SK-N-SH (cell line): Measurements from ENCODE around the gene KRT24. TPM values are rescaled to one million over a fixed set of nuclear protein-coding genes. Genes with fewer than 3 reads are reported as not detected.

Experiments
- CTCF ChIA-PET: fragments of 300-600, 350-600 bp; formaldehyde crosslinking; extraction: SDS; loops from one replicate; lab custom pipeline; 2021; lab: Yijun Ruan, JAX
- POLR2A ChIA-PET: fragments of 350-600 bp; sonication (Branson Sonifier 250); formaldehyde crosslinking; extraction: SDS; loops from one replicate; lab custom pipeline; 2020; ENCODE audit warnings: antibody characterized with exemption, inconsistent platforms; lab: Yijun Ruan, JAX
- DNase-seq: peaks from one replicate; pipeline ENCODE4 v3.0.0; 2012
- H2AFZ ChIP-seq: fragments of 200-600 bp; sonication (generic); 2 replicates; pipeline ENCODE4 v1.8.1; 2016; ENCODE audit warnings: antibody characterized with exemption, mild to moderate bottlenecking, low read depth
- H3F3A ChIP-seq: fragments of 200-600 bp; sonication (generic); replicated peaks from 2 replicates; pipeline ENCODE3; 2016; ENCODE audit warnings: antibody characterized with exemption, mild to moderate bottlenecking; ENCODE audit not compliant: insufficient read depth
- H3K27ac ChIP-seq, 2 experiments: fragments of 200-500 bp in 1 of 2; fragments of 200-600 bp in 1 of 2; sonication (Bioruptor generic) in 1 of 2; sonication (generic), shearing (Covaris generic) in 1 of 2; 2 replicates each; pipeline versions ENCODE4 v1.5.1 to v1.6.1; 2014 to 2016; ENCODE audit warnings: low read depth in 2 of 2, inconsistent platforms in 1 of 2, low read length in 1 of 2, mild to moderate bottlenecking in 1 of 2, mixed read lengths in 1 of 2
- H3K27me3 ChIP-seq: fragments of 200-600 bp; sonication (generic), shearing (Covaris generic); 2 replicates; pipeline ENCODE4 v1.6.1; 2016; ENCODE audit warnings: mixed run types; ENCODE audit not compliant: insufficient read depth
- H3K36me3 ChIP-seq, 2 experiments: fragments of 200-500 bp in 1 of 2; fragments of 200-600 bp in 1 of 2; sonication (Bioruptor generic) in 1 of 2; sonication (generic) in 1 of 2; replicated peaks in 1 of 2; 2 replicates each; pipeline versions ENCODE3 to v1.5.1; 2014 to 2016; ENCODE audit warnings: low read length in 1 of 2, mild to moderate bottlenecking in 1 of 2; ENCODE audit not compliant: insufficient read depth in 2 of 2, control insufficient read depth in 1 of 2
- H3K4me1 ChIP-seq, 2 experiments: fragments of 200-500 bp in 1 of 2; fragments of 200-600 bp in 1 of 2; sonication (Bioruptor generic) in 1 of 2; sonication (generic), shearing (Covaris generic) in 1 of 2; 2 replicates each; pipeline versions ENCODE4 v1.5.1 to v1.6.1; 2014 to 2016; ENCODE audit warnings: low read depth in 1 of 2, low read length in 1 of 2, mixed run types in 1 of 2; ENCODE audit not compliant: insufficient read depth in 2 of 2, control insufficient read depth in 1 of 2
- H3K4me2 ChIP-seq: fragments of 200-600 bp; sonication (generic), shearing (Covaris generic); 2 replicates; pipeline ENCODE4 v1.6.1; 2017; ENCODE audit warnings: mixed run types
- H3K4me3 ChIP-seq, 2 experiments: fragments of 200-500 bp in 1 of 2; fragments of 200-600 bp in 1 of 2; sonication (Bioruptor generic) in 1 of 2; sonication (generic), shearing (Covaris generic) in 1 of 2; 2 replicates each; pipeline versions ENCODE4 v1.5.1 to v1.8.1; 2014 to 2016; ENCODE audit warnings: low read depth in 2 of 2, inconsistent platforms in 1 of 2, low read length in 1 of 2, mild to moderate bottlenecking in 1 of 2, mixed read lengths in 1 of 2, moderate library complexity in 1 of 2
- H3K79me2 ChIP-seq: fragments of 200-600 bp; sonication (generic); 2 replicates; pipeline ENCODE4 v1.8.1; 2017; ENCODE audit warnings: mild to moderate bottlenecking; ENCODE audit not compliant: insufficient read depth
- H3K9ac ChIP-seq: fragments of 200-600 bp; sonication (generic); 2 replicates; pipeline ENCODE4 v1.6.1; 2017; ENCODE audit warnings: mixed run types
- H3K9me2 ChIP-seq: fragments of 200-600 bp; sonication (generic); 2 replicates; pipeline ENCODE4 v1.6.1; 2017; ENCODE audit warnings: mixed run types
- H3K9me3 ChIP-seq: fragments of 200-600 bp; sonication (generic); 2 replicates; pipeline ENCODE4 v1.6.1; 2017; ENCODE audit warnings: mixed run types, mild to moderate bottlenecking, moderate library complexity
- H4K20me1 ChIP-seq: fragments of 200-600 bp; sonication (generic); 2 replicates; pipeline ENCODE4 v1.6.1; 2017; ENCODE audit warnings: mild to moderate bottlenecking, mixed run types; ENCODE audit not compliant: insufficient read depth
- CHD2 ChIP-seq: fragments of 150-350 bp; IDR thresholded peaks from 2 replicates; pipeline ENCODE4 v1.6.1; 2018; ENCODE audit warnings: low read length; ENCODE audit not compliant: partially characterized antibody
- ELF1 ChIP-seq: IDR thresholded peaks from 2 replicates; pipeline ENCODE4 v1.4.0; 2012
- EP300 ChIP-seq, 2 experiments: IDR thresholded peaks; 2 replicates each; pipeline versions ENCODE4 v1.4.0 to v1.6.1; 2012; ENCODE audit warnings: borderline replicate concordance in 1 of 2, low read depth in 1 of 2, low read length in 1 of 2
- FOXM1 ChIP-seq: IDR thresholded peaks from 2 replicates; pipeline ENCODE4 v1.4.0; 2012; ENCODE audit warnings: low read depth, mild to moderate bottlenecking
- GABPA ChIP-seq: IDR thresholded peaks from 2 replicates; pipeline ENCODE4 v1.4.0; 2012; ENCODE audit warnings: low read depth, mild to moderate bottlenecking
- GATA2 ChIP-seq: sonication (generic); formaldehyde crosslinking; IDR thresholded peaks from 2 replicates; pipeline ENCODE4 v1.5.0; 2020; ENCODE audit warnings: mild to moderate bottlenecking, missing genetic modification reagents
- JUND ChIP-seq: IDR thresholded peaks from 2 replicates; pipeline ENCODE4 v1.4.0; 2012
- NFIC ChIP-seq: IDR thresholded peaks from 2 replicates; pipeline ENCODE4 v1.4.0; 2012; ENCODE audit warnings: borderline replicate concordance
- PBX3 ChIP-seq: IDR thresholded peaks from 2 replicates; pipeline ENCODE4; 2012
- RXRA ChIP-seq: IDR thresholded peaks from 2 replicates; pipeline ENCODE4 v1.4.0; 2012; ENCODE audit warnings: low read depth, mild to moderate bottlenecking, borderline replicate concordance
- SIN3A ChIP-seq: IDR thresholded peaks from 2 replicates; pipeline ENCODE4 v1.6.1; 2012; ENCODE audit warnings: low read depth, mild to moderate bottlenecking, low read length, moderate library complexity, borderline replicate concordance
- SMC3 ChIP-seq: IDR thresholded peaks from 2 replicates; pipeline ENCODE4 v1.6.1; 2012; ENCODE audit warnings: low read depth, low read length, improper control_type of control experiment
- TAF1 ChIP-seq: IDR thresholded peaks from 2 replicates; pipeline ENCODE4 v1.6.1; 2012; ENCODE audit warnings: low read depth, mild to moderate bottlenecking, low read length, moderate library complexity, borderline replicate concordance
- TCF12 ChIP-seq: IDR thresholded peaks from 2 replicates; pipeline ENCODE4 v1.4.0; 2012
- USF1 ChIP-seq: IDR thresholded peaks from 2 replicates; pipeline ENCODE4 v1.4.0; 2012; ENCODE audit warnings: low read depth, borderline replicate concordance
- YY1 ChIP-seq: IDR thresholded peaks from 2 replicates; pipeline ENCODE4 v1.4.0; 2012; ENCODE audit warnings: low read depth, mild to moderate bottlenecking
- ZBTB33 ChIP-seq: IDR thresholded peaks from 2 replicates; pipeline ENCODE4 v1.4.0; 2012; ENCODE audit warnings: low read depth, borderline replicate concordance
- WGBS: methylation state at CpG from one replicate; pipeline ENCODE4 v1.1.6; 2017; ENCODE audit warnings: low lambda C conversion rate; 5-methylcytosine and 5-hydroxymethylcytosine counted together
- polyA plus RNA-seq, 3 experiments: library from polyadenylated mRNA; depleted of rRNA; stranded (reverse); fragments of >200 nt; gene quantifications; 2 replicates each; pipeline ENCODE4 v1.2.3, GENCODE V29; 2012

The KRT24 gene
- polyA plus RNA-seq, 1 of the 3 experiments (the other 2 are of a cell fraction): not detected

- CTCF ChIA-PET: interaction anchor here (0.6 to 2.1 kb wide), 2 partner anchors 10 to 950 kb away, joined by 3 to 6 read pairs; no protein-coding TSS in a partner anchor
- peaks cover 40% of the 10 kb centered on the region for H3K27me3 ChIP-seq
- WGBS: 11% methylated on average over 3 of the region's 3 CpGs
These were observed 14.2 kb upstream of the KRT24 start for GRCh38 chr17:40717776-40718175.

More at GRCh38 chr17:40717776-40718175, 14.2 kb upstream of the KRT24 start:
- TF ChIP-seq YY1: no peak
- no peak for TF ChIP-seq GABPA
- TF ChIP-seq NFIC: no peak
- TF ChIP-seq ELF1: no peak
- TF ChIP-seq EP300 (IDR thresholded peaks at IDR 0.05; ENCODE audit: borderline replicate concordance in 1 of 2, low read depth in 1 of 2, low read length in 1 of 2): no peak
- no peak for TF ChIP-seq TAF1
- no peak for TF ChIP-seq JUND
- TF ChIP-seq PBX3: no peak
- no peak for TF ChIP-seq ZBTB33
- TF ChIP-seq TCF12: no peak
- TF ChIP-seq SMC3: no peak
- TF ChIP-seq CHD2: no peak
- TF ChIP-seq RXRA: no peak
- TF ChIP-seq GATA2 (CRISPR knock-in tag): no peak
- TF ChIP-seq SIN3A: no peak
- TF ChIP-seq FOXM1: no peak
- no peak for TF ChIP-seq USF1
- H2AFZ ChIP-seq: no peak overlapping the region
- no peak overlapping the region for H3K4me2 ChIP-seq
- H3K4me3 ChIP-seq: no peak overlapping the region
- no peaks in the 10 kb centered on the region; a peak in 1 of 4 replicates for H3K4me1 ChIP-seq
- no peak overlapping the region for H3K9ac ChIP-seq
- POLR2A ChIA-PET: no interaction called here
- H4K20me1 ChIP-seq: no peaks in the 10 kb centered on the region
- DNase-seq: no peak
- H3K36me3 ChIP-seq: no peaks in the 10 kb centered on the region
- no peaks in the 10 kb centered on the region for H3K9me3 ChIP-seq
- no peaks in the 10 kb centered on the region for H3F3A ChIP-seq
- H3K9me2 ChIP-seq: no peaks in the 10 kb centered on the region
- no peak overlapping the region for H3K27ac ChIP-seq
- H3K79me2 ChIP-seq: no peaks in the 10 kb centered on the region
